HG03060 (cell line): ENCODE results near the gene ZNF239.
"Not testable (repeated sequence)": the region's sequence is repeated elsewhere in the genome, so short reads cannot be mapped to it uniquely, and the experiment has no call there.

Experiments used
- ATAC-seq: cut with Tn5 transposase; IDR thresholded peaks from one replicate; pipeline ENCODE4 v1.9.1; 2021; ENCODE audit warnings: low read depth, moderate number of reproducible peaks; ENCODE audit not compliant: unreplicated experiment

The ZNF239 gene

GRCh38 chr10:43574001-43574892 is at the start of gene ZNF239:
Gene ZNF239, minus strand, starts transcription at chr10:43574616. Its CDS starts 16,537 bp downstream, at chr10:43558079.
- no peak for ATAC-seq

- no peak for ATAC-seq
These were observed 48.9 kb upstream of the ZNF239 start for GRCh38 chr10:43623351-43623750.

- no peak for ATAC-seq
These were observed 47.6 kb upstream of the ZNF239 start for GRCh38 chr10:43622038-43622437.

- no peak for ATAC-seq
These were observed 45.0 kb upstream of the ZNF239 start for GRCh38 chr10:43619368-43619767.

- ATAC-seq, result no peak
These were observed 42.4 kb upstream of the ZNF239 start for GRCh38 chr10:43616697-43617370.

- no peak for ATAC-seq
These were observed 36.2 kb upstream of the ZNF239 start for GRCh38 chr10:43610636-43611035.

- ATAC-seq, result no peak
These were observed 32.8 kb upstream of the ZNF239 start for GRCh38 chr10:43607199-43607573.

GRCh38 chr10:43606323-43607198 is 32.1 kb upstream of the ZNF239 start, which contains the start of gene ZNF485:
Gene ZNF485, plus strand, starts transcription at chr10:43606438. Its CDS starts 613 bp downstream, at chr10:43607051.
- ATAC-seq, result peak; percentile 74

GRCh38 chr10:43605850-43606322 is 31.5 kb upstream of the ZNF239 start:
- ATAC-seq, result peak; percentile 9

GRCh38 chr10:43601576-43601975 is 27.2 kb upstream of the ZNF239 start:
- not testable (repeated sequence) for ATAC-seq

GRCh38 chr10:43599333-43599732 is 24.9 kb upstream of the ZNF239 start:
- ATAC-seq, result no peak

GRCh38 chr10:43598446-43598845 is 24.0 kb upstream of the ZNF239 start:
- ATAC-seq, result no peak

GRCh38 chr10:43596546-43596945 is 22.1 kb upstream of the ZNF239 start:
- no peak for ATAC-seq

GRCh38 chr10:43595739-43596298 is 21.4 kb upstream of the ZNF239 start:
- peak; percentile 31 for ATAC-seq

GRCh38 chr10:43594944-43595589 is 20.7 kb upstream of the ZNF239 start:
- ATAC-seq, result peak; percentile 94

GRCh38 chr10:43591303-43591904 is 17.0 kb upstream of the ZNF239 start:
- ATAC-seq, result no peak

- not testable (repeated sequence) for ATAC-seq
These were observed 12.3 kb upstream of the ZNF239 start for GRCh38 chr10:43586730-43587115.

- no peak for ATAC-seq
These were observed 11.7 kb upstream of the ZNF239 start for GRCh38 chr10:43585981-43586729.

- no peak for ATAC-seq
These were observed 10.6 kb upstream of the ZNF239 start for GRCh38 chr10:43585046-43585445.
